Measurements from ENCODE around the gene ADSS1. TPM values are rescaled to one million over a fixed set of nuclear protein-coding genes. Genes with fewer than 3 reads are reported as not detected.

ADSS1 gene
- total RNA-seq, 1 donor = 4.8 TPM

GRCh38 chr14:104779776-104780512, 55.9 kb downstream of the ADSS1 start:
- no peak for TF ChIP-seq CTCF (IDR thresholded peaks at IDR 0.05; ENCODE audit: insufficient read depth, low read length)
- no peak for DNase-seq (ENCODE audit: low read depth)
- H3K4me3 ChIP-seq (ENCODE audit: low read depth, low read length) = no peak overlapping the region

- DNase-seq (ENCODE audit: low read depth) = no peak
- H3K4me3 ChIP-seq (ENCODE audit: low read depth, low read length) = no peak overlapping the region
- TF ChIP-seq CTCF (IDR thresholded peaks at IDR 0.05; ENCODE audit: insufficient read depth, low read length) = no peak
These were observed 56.5 kb downstream of the ADSS1 start for GRCh38 chr14:104780513-104781030.

- no peak overlapping the region for H3K4me3 ChIP-seq (ENCODE audit: low read depth, low read length)
These were observed 57.4 kb downstream of the ADSS1 start for GRCh38 chr14:104781271-104782077.

GRCh38 chr14:104782086-104782807, 58.2 kb downstream of the ADSS1 start:
- H3K4me3 ChIP-seq (ENCODE audit: low read depth, low read length) = no peak overlapping the region
- no peak for TF ChIP-seq CTCF (IDR thresholded peaks at IDR 0.05; ENCODE audit: insufficient read depth, low read length)
- DNase-seq (ENCODE audit: low read depth) = no peak

More at GRCh38 chr14:104781271-104782077, 57.4 kb downstream of the ADSS1 start:
- DNase-seq (ENCODE audit: low read depth) = no peak
- TF ChIP-seq CTCF (IDR thresholded peaks at IDR 0.05; ENCODE audit: insufficient read depth, low read length) = no peak

GRCh38 chr14:104782808-104783139, 58.7 kb downstream of the ADSS1 start:
- DNase-seq (ENCODE audit: low read depth) = no peak
- TF ChIP-seq CTCF (IDR thresholded peaks at IDR 0.05; ENCODE audit: insufficient read depth, low read length) = no peak
- H3K4me3 ChIP-seq (ENCODE audit: low read depth, low read length) = no peak overlapping the region

- no peak for TF ChIP-seq CTCF (IDR thresholded peaks at IDR 0.05; ENCODE audit: insufficient read depth, low read length)
- no peak for DNase-seq (ENCODE audit: low read depth)
- H3K4me3 ChIP-seq (ENCODE audit: low read depth, low read length) = no peak overlapping the region
These were observed 59.6 kb downstream of the ADSS1 start for GRCh38 chr14:104783484-104784217.

Measured in fibroblast of the aortic adventitia (primary cell).